Activated T-cell treated with anti-CD3 and anti-CD28 coated beads for 1 hour (primary cell): ENCODE measurements around the gene QARS1.

Source experiments
- DNase-seq: peaks from one replicate; pipeline ENCODE4 v3.0.0-alpha.2; 2020; ENCODE audit warnings: low read depth

The QARS1 gene

DNA sequence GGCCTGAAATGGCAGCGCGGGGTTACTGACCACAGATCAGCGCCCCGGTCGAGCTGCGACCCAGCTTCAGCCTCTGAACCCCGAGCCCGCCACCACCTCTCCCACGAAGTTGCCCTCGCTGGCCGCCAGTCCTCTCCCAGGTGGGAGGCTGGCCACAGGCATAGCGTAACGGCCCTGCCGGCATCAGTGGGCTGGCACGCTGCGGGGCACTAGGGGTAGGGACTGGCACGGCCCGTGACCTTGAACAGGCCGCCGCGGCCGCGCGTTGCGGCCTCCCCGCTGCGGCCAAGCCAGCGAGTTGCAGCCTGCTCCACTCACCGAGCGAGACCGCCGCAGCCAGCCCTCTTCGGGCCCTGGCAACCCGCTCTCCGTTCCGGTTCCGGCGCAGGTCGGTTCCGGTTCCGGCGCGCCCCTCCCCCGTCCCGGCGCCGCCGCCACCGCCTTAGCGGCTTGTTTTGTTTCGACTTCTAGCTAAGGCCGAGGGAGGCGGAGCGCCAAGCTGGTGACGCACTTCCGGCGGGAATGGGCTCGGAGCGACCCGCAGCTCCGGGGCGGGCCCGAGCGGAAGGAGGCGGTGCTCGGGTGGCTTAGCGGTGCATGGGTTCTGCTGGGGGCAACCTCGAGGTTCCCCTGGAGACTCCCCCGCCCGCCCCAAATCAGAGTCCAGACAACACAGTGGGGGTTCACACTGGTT, 16.0 kb upstream of the QARS1 start, which contains the start of gene USP19:
USP19 (minus strand) TSS at position 386 of the 694 bp plus-strand sequence. CDS start 1,678 bp downstream, outside the sequence.
- DNase-seq: peak; percentile 87

GRCh38 chr3:49120096-49120437, 15.5 kb upstream of the QARS1 start:
- DNase-seq: no peak

GRCh38 chr3:49119439-49119838, 14.9 kb upstream of the QARS1 start:
- DNase-seq: no peak

DNA sequence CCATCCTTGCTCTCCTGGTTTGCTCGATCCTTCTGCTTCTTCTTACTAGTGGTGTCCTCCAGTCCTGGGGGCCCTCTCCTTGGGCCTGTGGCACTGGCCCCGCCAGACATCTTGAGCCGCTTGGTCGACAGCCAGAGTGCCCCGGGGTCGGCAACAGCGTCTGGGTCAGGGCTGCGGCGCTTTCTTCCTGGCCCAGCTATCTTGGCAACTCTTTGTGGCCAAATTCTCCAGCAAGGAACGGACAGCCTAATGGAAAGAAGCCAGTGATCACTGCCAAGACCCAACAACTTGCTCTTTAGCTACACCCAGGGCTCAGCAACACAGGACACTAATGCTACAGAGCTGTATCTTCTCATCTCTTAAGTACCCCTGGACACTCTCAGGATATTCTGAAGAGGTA, 14.5 kb upstream of the QARS1 start:
- DNase-seq: no peak

DNA sequence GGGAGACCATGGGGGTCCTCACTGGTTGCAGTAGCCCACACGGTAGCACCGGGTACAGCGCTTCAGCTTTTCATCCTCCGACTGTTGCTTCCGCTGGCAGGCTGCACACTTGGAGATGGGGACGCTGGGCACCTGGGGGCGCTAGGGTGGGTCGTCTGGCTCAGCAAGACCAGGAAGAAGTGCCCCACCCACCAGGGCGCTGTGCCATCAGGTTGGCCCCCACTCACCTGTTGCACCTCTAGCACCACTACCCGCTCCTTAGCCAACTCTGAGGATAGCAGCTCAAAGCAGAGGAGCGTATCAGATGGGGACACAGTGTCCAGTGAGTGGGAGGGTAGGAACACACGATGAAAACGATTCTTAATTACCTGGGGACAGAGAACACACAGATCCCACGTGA, 7.7 kb upstream of the QARS1 start:
- no peak for DNase-seq

DNA sequence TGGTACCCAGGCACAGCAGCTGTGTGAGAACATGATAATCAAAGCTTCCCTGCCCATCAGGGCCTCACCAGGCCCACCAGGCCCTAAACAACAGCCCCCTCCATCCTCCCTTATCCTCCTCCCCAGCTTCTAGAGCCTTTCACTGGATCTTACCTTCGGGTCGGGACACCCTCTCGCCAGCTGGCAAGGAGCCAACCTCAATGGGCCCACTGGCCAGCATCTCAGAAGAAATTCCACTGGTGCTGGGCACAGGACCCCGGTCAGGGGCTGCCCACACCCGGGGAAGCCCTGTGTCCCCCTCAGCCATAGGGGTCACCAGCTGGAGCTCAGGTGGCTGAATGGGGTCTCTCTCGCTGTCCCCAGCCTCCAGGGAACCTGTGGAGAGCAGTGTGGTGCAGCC, 6.8 kb upstream of the QARS1 start:
- DNase-seq: no peak

GRCh38 chr3:49110780-49111179, 6.2 kb upstream of the QARS1 start:
- DNase-seq: no peak

DNA sequence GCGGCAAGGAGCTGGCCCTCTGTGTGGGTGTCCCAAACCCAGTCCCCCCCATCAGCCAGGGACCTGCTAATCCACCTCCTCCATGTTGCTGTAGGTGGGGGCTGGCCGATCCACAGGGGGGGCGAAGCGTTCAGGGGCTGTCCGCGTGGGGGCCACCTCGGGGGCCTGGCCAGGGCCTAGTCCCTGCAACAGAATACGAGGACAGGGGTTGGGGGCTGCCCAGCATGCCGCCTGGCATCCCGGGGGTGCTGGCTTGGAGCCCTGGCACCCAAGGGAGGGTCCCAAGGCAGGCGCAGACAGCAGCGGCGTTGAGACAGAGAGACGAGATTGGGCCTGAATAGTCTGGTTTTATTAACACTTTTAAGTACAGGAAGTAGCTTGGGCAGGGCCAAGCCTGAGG, 3.8 kb upstream of the QARS1 start:
- DNase-seq: no peak

DNA sequence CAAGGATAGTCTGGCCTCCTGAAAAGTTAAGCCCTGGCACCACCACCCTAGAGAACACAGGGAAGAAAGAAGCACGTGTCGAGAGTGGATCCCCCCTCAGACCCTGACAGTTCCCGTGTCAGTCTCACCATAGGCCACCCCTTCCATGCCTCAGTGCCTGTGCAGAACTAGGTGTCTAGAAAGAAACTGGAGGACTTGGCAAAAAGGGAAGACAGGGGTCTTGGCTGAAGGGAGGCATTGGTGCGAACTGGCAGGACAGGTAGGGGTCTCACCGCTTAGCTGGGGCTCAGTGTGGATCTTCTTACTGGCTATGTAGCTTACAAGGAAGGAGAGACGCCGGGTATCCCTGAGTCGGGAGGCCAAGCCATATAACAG, 518 bp downstream of the QARS1 start:
- no peak for DNase-seq

DNA sequence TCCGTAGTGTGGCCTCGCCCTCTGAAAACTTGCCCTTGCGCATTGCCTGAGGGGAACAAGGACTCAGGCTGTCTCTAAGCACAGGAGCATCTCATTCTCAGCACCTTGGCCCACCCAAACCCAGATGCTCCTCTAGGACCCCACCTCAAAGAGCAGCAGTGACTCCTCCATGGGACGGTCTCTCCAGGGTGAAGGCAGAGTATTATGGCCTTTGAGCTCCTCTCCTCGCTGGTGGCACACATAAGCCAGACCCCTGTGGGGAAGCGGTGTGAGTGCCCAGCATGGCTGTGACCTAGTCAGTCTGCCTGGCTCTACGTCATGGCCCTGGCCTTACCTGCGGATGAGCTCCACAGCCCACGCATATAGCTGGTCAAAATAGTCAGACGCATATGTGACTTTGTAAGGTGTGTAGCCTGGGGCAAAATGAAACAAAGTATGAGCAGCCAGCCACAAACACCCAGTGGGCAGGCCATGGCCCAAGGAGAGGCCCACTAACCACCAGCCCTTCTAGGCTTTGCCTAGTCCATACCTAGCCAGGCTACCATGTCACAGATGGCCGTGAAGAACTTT, 4.4 kb downstream of the QARS1 start:
- no peak for DNase-seq

DNA sequence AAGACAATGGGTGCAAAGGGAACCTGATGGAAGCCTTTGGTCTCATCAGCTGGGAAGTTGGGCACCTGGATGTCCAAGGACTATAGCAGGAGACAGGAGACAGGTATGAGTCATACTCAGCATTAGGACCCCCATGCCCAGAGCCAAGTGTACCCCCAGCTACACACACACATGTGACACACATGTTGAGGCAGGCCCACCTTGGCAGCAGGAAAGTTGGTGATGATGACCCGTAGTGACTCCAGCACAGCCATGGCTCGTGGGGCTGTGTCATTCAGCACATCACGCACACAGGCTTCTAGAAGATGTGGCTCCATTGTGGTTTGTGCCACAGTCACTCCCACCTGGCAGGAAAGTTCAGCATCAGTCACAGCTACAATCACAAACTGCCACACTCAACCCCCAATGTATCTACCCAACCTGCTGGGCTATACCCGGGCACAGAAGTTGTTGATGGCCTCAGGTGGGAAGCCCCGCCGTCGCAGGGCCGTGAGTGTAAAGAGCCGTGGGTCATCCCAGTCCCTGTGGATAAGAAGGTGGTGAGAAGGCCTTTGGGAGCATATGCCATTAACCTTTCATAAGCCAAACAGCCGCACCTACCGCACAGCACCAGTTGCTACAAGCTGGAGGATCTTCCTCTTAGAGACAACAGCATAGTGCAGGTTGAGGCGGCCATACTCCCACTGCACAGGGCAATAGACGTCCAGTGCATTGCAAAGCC, 5.5 kb downstream of the QARS1 start:
- DNase-seq: no peak

- no peak for DNase-seq
These were observed 6.1 kb downstream of the QARS1 start for GRCh38 chr3:49098429-49098828.

- DNase-seq: peak; percentile 92
These were observed 10.4 kb downstream of the QARS1 start, which contains the start of gene QRICH1 for GRCh38 chr3:49093853-49094767. Gene QRICH1, minus strand, starts transcription at chr3:49094071. Its CDS starts 17,054 bp downstream, at chr3:49077017.

- peak; percentile 74 for DNase-seq
These were observed 11.4 kb downstream of the QARS1 start for GRCh38 chr3:49092938-49093852.

DNA sequence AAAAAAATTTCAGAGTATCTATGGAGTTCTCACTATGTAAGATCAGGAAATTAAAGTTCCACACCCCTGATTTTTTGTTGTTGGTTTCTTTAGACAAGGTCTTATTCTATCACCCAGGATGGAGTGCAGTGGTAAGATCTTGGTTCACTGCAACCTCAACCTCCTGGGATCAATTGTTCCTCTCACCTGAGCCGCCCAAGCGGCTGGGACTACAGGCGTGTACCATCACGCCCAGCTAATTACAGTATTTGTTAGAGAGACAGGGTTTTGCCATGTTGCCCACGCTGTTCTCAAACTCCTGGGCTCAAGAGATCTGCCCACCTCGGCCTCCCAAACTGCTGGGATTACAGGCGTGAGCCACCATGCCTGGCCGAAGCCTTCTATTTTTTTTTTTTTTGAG, 23.1 kb downstream of the QARS1 start:
- DNase-seq: no peak

GRCh38 chr3:49079270-49079669, 25.3 kb downstream of the QARS1 start:
- no peak for DNase-seq

GRCh38 chr3:49076646-49077045, 27.9 kb downstream of the QARS1 start:
- DNase-seq: no peak

DNA sequence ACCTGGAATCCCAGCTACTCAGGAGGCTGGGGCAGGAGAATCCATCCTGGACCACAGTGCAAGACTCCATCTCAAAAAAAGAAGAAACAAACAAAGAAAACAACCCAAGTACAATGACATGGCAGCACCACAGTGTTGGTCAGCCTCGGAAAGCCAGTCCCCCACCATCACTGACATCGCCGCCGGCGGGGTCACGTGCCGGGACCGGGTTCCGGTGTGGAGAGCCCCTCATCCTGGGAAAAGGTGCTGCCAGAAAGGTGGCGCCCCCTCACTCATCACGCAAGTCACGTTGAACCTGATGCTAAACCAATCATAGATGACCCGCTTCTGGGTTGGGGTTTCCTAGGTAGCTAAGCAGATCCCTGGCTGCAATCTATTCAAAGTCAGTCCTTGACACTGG, 28.4 kb downstream of the QARS1 start:
- no peak for DNase-seq

DNA sequence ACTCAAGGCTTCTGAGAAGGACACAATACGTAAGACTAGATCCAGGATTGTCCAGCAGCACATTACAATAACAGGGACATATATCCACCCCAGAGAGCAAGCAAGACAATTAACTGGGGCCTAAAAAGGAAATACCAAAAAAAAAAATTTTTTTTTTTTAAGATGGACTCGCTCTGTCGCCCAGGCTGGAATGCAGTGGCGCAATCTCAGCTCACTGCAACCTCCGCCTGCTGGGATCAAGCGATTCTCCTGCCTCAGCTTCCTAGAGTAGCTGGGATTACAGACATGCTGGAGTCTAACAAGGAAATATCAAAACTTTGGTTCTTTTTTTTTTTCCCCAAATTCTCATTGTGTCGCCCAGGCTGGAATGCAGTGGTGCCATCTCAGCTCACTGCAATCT, 46.5 kb downstream of the QARS1 start:
- DNase-seq: no peak

GRCh38 chr3:49057268-49057667, 47.3 kb downstream of the QARS1 start:
- DNase-seq: no peak

DNA sequence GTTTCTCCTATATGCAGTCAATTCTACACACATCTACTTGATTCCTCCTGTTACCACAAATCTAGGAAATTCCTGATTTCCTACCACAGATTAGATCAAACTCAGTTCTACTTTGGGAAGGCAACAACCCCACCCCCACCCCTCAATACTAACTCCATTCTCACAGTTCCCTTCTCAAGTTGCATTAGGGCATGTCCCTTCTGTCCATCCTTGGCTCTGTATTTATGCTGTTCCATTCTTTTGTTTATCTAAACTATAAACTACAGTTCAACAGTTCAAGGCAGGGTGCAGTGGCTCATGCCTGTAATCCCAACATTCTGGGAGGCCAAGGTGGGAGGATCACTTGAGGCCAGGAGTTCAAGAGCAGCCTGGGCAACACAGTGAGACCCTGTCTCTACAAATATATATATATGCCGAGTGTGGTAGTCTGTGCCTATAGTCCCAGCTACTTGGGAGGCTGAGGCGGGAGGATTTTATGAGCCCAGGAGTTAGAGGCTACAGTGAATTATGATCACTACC, 50.2 kb downstream of the QARS1 start:
- DNase-seq: no peak
